Mucosa of rectum (tissue), 2 donors: ENCODE measurements around the gene ALK.

ENCODE experiments used
- H3K27ac ChIP-seq, 2 donors: one replicate each; pipeline ENCODE4 v1.7.0; 2013; ENCODE audit warnings: inconsistent platforms in 2 of 2, low read depth in 2 of 2, low read length in 2 of 2
- H3K27me3 ChIP-seq, 2 donors: one replicate each; pipeline ENCODE4 v1.7.0; 2013; ENCODE audit warnings: low read length in 2 of 2; ENCODE audit not compliant: control insufficient read depth in 2 of 2, insufficient read depth in 2 of 2
- H3K36me3 ChIP-seq, 2 donors: one replicate each; pipeline ENCODE4 v1.7.0; 2013; ENCODE audit warnings: low read length in 2 of 2; ENCODE audit not compliant: control insufficient read depth in 2 of 2, insufficient read depth in 2 of 2
- H3K4me1 ChIP-seq, 2 donors: one replicate each; pipeline ENCODE4 v1.7.0; 2013; ENCODE audit warnings: low read length in 2 of 2, mild to moderate bottlenecking in 1 of 2; ENCODE audit not compliant: control insufficient read depth in 2 of 2, insufficient read depth in 2 of 2
- H3K4me3 ChIP-seq, 2 donors: one replicate each; pipeline ENCODE4 v1.7.0; 2013; ENCODE audit warnings: low read length in 2 of 2
- H3K9ac ChIP-seq, 2 donors: one replicate each; pipeline ENCODE4 v1.7.0; 2013; ENCODE audit warnings: low read length in 2 of 2, low read depth in 1 of 2, mild to moderate bottlenecking in 1 of 2
- H3K9me3 ChIP-seq, 2 donors: one replicate each; pipeline ENCODE4 v1.7.0; 2013; ENCODE audit warnings: low read length in 2 of 2; ENCODE audit not compliant: control insufficient read depth in 2 of 2
- donor health status: healthy.
- donor health status: Normal muscosa, but diverticular disease.

The ALK gene

GRCh38 chr2:29614295-29614830 lies 307.0 kb downstream of the ALK start:
- Histone ChIP-seq H3K36me3 (no peaks in the 10 kb centered on the region), H3K9me3 (no peaks in the 10 kb centered on the region), H3K27me3 (no peaks in the 10 kb centered on the region), H3K4me1 (no peaks in the 10 kb centered on the region), H3K27ac (no peak overlapping the region), H3K4me3 (no peak overlapping the region), H3K9ac (no peak overlapping the region)

GRCh38 chr2:29613792-29614266 lies 307.6 kb downstream of the ALK start:
- Histone ChIP-seq H3K9me3 (no peaks in the 10 kb centered on the region), H3K9ac (no peak overlapping the region), H3K4me1 (no peaks in the 10 kb centered on the region), H3K4me3 (no peak overlapping the region), H3K36me3 (no peaks in the 10 kb centered on the region), H3K27ac (no peak overlapping the region), H3K27me3 (no peaks in the 10 kb centered on the region)

- Histone ChIP-seq H3K9me3 (no peaks in the 10 kb centered on the region), H3K9ac (no peak overlapping the region), H3K4me3 (no peak overlapping the region), H3K36me3 (no peaks in the 10 kb centered on the region), H3K27me3 (no peaks in the 10 kb centered on the region), H3K4me1 (no peaks in the 10 kb centered on the region), H3K27ac (no peak overlapping the region)
Observed at GRCh38 chr2:29613067-29613466, 308.3 kb downstream of the ALK start.

- no peaks in the 10 kb centered on the region for H3K4me1 ChIP-seq
Observed at GRCh38 chr2:29612568-29612967, 308.8 kb downstream of the ALK start.

GRCh38 chr2:29611850-29612249 lies 309.5 kb downstream of the ALK start:
- Histone ChIP-seq H3K27ac (no peak overlapping the region), H3K27me3 (no peaks in the 10 kb centered on the region), H3K9me3 (no peaks in the 10 kb centered on the region)

More at GRCh38 chr2:29612568-29612967, 308.8 kb downstream of the ALK start:
- H3K9ac ChIP-seq = no peak overlapping the region
- H3K27ac ChIP-seq = no peak overlapping the region
- no peak overlapping the region for H3K4me3 ChIP-seq
- no peaks in the 10 kb centered on the region for H3K27me3 ChIP-seq
- no peaks in the 10 kb centered on the region for H3K36me3 ChIP-seq
- H3K9me3 ChIP-seq = no peaks in the 10 kb centered on the region

GRCh38 chr2:29611261-29611660 lies 310.1 kb downstream of the ALK start:
- H3K36me3 ChIP-seq = no peaks in the 10 kb centered on the region
- no peaks in the 10 kb centered on the region for H3K27me3 ChIP-seq
- no peak overlapping the region for H3K9ac ChIP-seq
- no peaks in the 10 kb centered on the region for H3K9me3 ChIP-seq
- H3K4me3 ChIP-seq = no peak overlapping the region
- no peak overlapping the region for H3K27ac ChIP-seq
- H3K4me1 ChIP-seq = no peaks in the 10 kb centered on the region

More at GRCh38 chr2:29611850-29612249, 309.5 kb downstream of the ALK start:
- Histone ChIP-seq H3K9ac (no peak overlapping the region), H3K4me3 (no peak overlapping the region), H3K4me1 (no peaks in the 10 kb centered on the region), H3K36me3 (no peaks in the 10 kb centered on the region)

GRCh38 chr2:29610569-29610968 lies 310.8 kb downstream of the ALK start:
- Histone ChIP-seq H3K27me3 (no peaks in the 10 kb centered on the region), H3K4me3 (no peak overlapping the region), H3K9me3 (no peaks in the 10 kb centered on the region), H3K27ac (no peak overlapping the region), H3K9ac (no peak overlapping the region), H3K36me3 (no peaks in the 10 kb centered on the region), H3K4me1 (no peaks in the 10 kb centered on the region)

- Histone ChIP-seq H3K36me3 (no peaks in the 10 kb centered on the region), H3K27ac (no peak overlapping the region), H3K4me3 (no peak overlapping the region), H3K27me3 (no peaks in the 10 kb centered on the region), H3K4me1 (no peaks in the 10 kb centered on the region), H3K9ac (no peak overlapping the region), H3K9me3 (no peaks in the 10 kb centered on the region)
Observed at GRCh38 chr2:29607038-29607420, 314.4 kb downstream of the ALK start.

GRCh38 chr2:29606104-29607037 lies 315.0 kb downstream of the ALK start:
- Histone ChIP-seq H3K27ac (no peak overlapping the region), H3K9me3 (no peaks in the 10 kb centered on the region), H3K27me3 (no peaks in the 10 kb centered on the region), H3K4me1 (no peaks in the 10 kb centered on the region), H3K9ac (no peak overlapping the region), H3K36me3 (no peaks in the 10 kb centered on the region), H3K4me3 (no peak overlapping the region)

- Histone ChIP-seq H3K36me3 (no peaks in the 10 kb centered on the region), H3K4me1 (no peaks in the 10 kb centered on the region), H3K9ac (no peak overlapping the region), H3K27me3 (no peaks in the 10 kb centered on the region), H3K9me3 (no peaks in the 10 kb centered on the region), H3K4me3 (no peak overlapping the region), H3K27ac (no peak overlapping the region)
Observed at GRCh38 chr2:29603341-29603740, 318.0 kb downstream of the ALK start.
